Measurements from ENCODE around the gene KIDINS220. TPM values are rescaled to one million over a fixed set of nuclear protein-coding genes. Genes with fewer than 3 reads are reported as not detected.

Gene KIDINS220
- total RNA-seq, 1 donor from 2014 or later, result 47.8 TPM

DNA sequence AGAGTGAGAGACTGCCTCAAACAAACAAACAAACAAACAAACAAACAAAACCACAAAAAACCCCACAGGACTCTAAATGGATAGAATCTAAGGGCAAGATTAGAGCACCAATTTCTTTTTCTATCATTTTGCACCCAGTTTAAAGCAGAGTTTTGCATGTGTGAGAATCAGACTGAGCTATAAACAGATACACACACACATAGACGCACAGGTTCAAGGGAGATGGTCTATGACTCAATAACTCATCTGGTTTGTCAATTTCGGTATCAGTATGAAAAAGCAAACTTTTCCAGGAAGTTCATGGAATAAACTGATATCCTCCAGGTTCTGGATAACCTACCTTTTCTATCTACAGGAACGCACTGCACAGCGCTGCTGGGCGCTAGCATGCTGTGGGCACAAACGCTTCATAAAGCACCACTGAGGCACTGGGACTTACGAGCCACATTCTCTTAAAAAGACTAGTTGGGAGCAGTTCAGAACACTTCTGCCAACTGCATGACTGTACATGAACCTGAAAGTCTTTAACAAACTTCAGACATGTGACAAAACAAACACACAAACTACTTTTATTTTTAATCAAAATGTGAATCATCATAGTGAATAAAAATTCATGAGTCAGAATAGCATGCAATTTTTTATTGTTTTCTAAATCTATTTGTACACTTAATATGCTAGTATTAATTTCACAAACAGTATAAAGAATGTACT, 109.0 kb downstream of the KIDINS220 start:
- H3K4me3 ChIP-seq (ENCODE audit: insufficient read depth, low read depth, low read length), result no peak overlapping the region
- H3K4me1 Mint-ChIP-seq (ENCODE audit: low read depth, unreplicated experiment), result no peaks in the 10 kb centered on the region
- no peak overlapping the region for H3K4me2 ChIP-seq (ENCODE audit: low read length)
- H3K9me3 ChIP-seq (ENCODE audit: insufficient read depth, low read depth, low read length), result no peaks in the 10 kb centered on the region
- H3K27me3 ChIP-seq (ENCODE audit: insufficient read depth, low read length), result no peaks in the 10 kb centered on the region
- H2AFZ ChIP-seq (ENCODE audit: low read depth, low read length), result no peak overlapping the region
- H3K4me3 Mint-ChIP-seq (ENCODE audit: unreplicated experiment), result no peak overlapping the region
- DNase-seq (ENCODE audit: low read depth) (no peak), FAIRE-seq (no peak)
- H3K27me3 Mint-ChIP-seq (ENCODE audit: low read depth, unreplicated experiment), result no peaks in the 10 kb centered on the region
- H3K36me3 ChIP-seq (ENCODE audit: insufficient read depth, low read length), result peaks cover 28% of the 10 kb centered on the region
- no peaks in the 10 kb centered on the region for H4K20me1 ChIP-seq (ENCODE audit: insufficient read depth, low read length)
- H3K4me1 ChIP-seq (ENCODE audit: insufficient read depth, low read length), result no peaks in the 10 kb centered on the region
- H3K27ac Mint-ChIP-seq (ENCODE audit: unreplicated experiment), result no peak overlapping the region
- H3K27ac ChIP-seq (ENCODE audit: low read depth, low read length), result no peak overlapping the region
- TF ChIP-seq EZH2 (IDR thresholded peaks at IDR 0.05; ENCODE audit: insufficient read depth, low read length), result no peak
- TF ChIP-seq, protein P1, sequence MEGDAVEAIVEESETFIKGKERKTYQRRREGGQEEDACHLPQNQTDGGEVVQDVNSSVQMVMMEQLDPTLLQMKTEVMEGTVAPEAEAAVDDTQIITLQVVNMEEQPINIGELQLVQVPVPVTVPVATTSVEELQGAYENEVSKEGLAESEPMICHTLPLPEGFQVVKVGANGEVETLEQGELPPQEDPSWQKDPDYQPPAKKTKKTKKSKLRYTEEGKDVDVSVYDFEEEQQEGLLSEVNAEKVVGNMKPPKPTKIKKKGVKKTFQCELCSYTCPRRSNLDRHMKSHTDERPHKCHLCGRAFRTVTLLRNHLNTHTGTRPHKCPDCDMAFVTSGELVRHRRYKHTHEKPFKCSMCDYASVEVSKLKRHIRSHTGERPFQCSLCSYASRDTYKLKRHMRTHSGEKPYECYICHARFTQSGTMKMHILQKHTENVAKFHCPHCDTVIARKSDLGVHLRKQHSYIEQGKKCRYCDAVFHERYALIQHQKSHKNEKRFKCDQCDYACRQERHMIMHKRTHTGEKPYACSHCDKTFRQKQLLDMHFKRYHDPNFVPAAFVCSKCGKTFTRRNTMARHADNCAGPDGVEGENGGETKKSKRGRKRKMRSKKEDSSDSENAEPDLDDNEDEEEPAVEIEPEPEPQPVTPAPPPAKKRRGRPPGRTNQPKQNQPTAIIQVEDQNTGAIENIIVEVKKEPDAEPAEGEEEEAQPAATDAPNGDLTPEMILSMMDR (IDR thresholded peaks at IDR 0.05; ENCODE audit: insufficient read depth, low read depth, low read length), result no peak
- H3K36me3 Mint-ChIP-seq (ENCODE audit: low read depth, unreplicated experiment), result peaks cover 27% of the 10 kb centered on the region
- no peaks in the 10 kb centered on the region for H3K79me2 ChIP-seq (ENCODE audit: insufficient read depth, low read length)
- no peak overlapping the region for H3K9ac ChIP-seq (ENCODE audit: low read length)
- no peaks in the 10 kb centered on the region for H3K9me3 Mint-ChIP-seq (ENCODE audit: unreplicated experiment)

GRCh38 chr2:8725838-8726237, 111.6 kb downstream of the KIDINS220 start:
- DNase-seq (ENCODE audit: low read depth) (no peak), FAIRE-seq (no peak)
- H3K4me2 ChIP-seq (ENCODE audit: low read length), result no peak overlapping the region
- H2AFZ ChIP-seq (ENCODE audit: low read depth, low read length), result no peak overlapping the region
- no peaks in the 10 kb centered on the region for H3K27me3 ChIP-seq (ENCODE audit: insufficient read depth, low read length)
- Mint-ChIP-seq H3K4me1 (ENCODE audit: low read depth, unreplicated experiment) (no peaks in the 10 kb centered on the region), H3K27me3 (ENCODE audit: low read depth, unreplicated experiment) (no peaks in the 10 kb centered on the region), H3K36me3 (ENCODE audit: low read depth, unreplicated experiment) (peaks cover 18% of the 10 kb centered on the region), H3K4me3 (ENCODE audit: unreplicated experiment) (no peak overlapping the region), H3K9me3 (ENCODE audit: unreplicated experiment) (no peaks in the 10 kb centered on the region), H3K27ac (ENCODE audit: unreplicated experiment) (no peak overlapping the region)
- TF ChIP-seq, protein P1 (IDR thresholded peaks at IDR 0.05; ENCODE audit: insufficient read depth, low read depth, low read length), result no peak
- TF ChIP-seq EZH2 (IDR thresholded peaks at IDR 0.05; ENCODE audit: insufficient read depth, low read length), result no peak
- H3K4me3 ChIP-seq (ENCODE audit: insufficient read depth, low read depth, low read length), result no peak overlapping the region
- no peaks in the 10 kb centered on the region for H3K9me3 ChIP-seq (ENCODE audit: insufficient read depth, low read depth, low read length)
- H3K79me2 ChIP-seq (ENCODE audit: insufficient read depth, low read length), result no peaks in the 10 kb centered on the region
- no peak overlapping the region for H3K27ac ChIP-seq (ENCODE audit: low read depth, low read length)
- no peaks in the 10 kb centered on the region for H4K20me1 ChIP-seq (ENCODE audit: insufficient read depth, low read length)
- no peak overlapping the region for H3K9ac ChIP-seq (ENCODE audit: low read length)
- H3K36me3 ChIP-seq (ENCODE audit: insufficient read depth, low read length), result peaks cover 8% of the 10 kb centered on the region
- H3K4me1 ChIP-seq (ENCODE audit: insufficient read depth, low read length), result no peaks in the 10 kb centered on the region

GRCh38 chr2:8722986-8723385, 114.4 kb downstream of the KIDINS220 start:
- no peaks in the 10 kb centered on the region for H3K9me3 Mint-ChIP-seq (ENCODE audit: unreplicated experiment)
- Histone ChIP-seq H3K79me2 (ENCODE audit: insufficient read depth, low read length) (no peaks in the 10 kb centered on the region), H3K4me3 (ENCODE audit: insufficient read depth, low read depth, low read length) (no peak overlapping the region), H3K9me3 (ENCODE audit: insufficient read depth, low read depth, low read length) (no peaks in the 10 kb centered on the region), H3K9ac (ENCODE audit: low read length) (no peak overlapping the region), H3K4me2 (ENCODE audit: low read length) (no peak overlapping the region), H2AFZ (ENCODE audit: low read depth, low read length) (no peak overlapping the region), H3K36me3 (ENCODE audit: insufficient read depth, low read length) (no peaks in the 10 kb centered on the region), H3K27me3 (ENCODE audit: insufficient read depth, low read length) (no peaks in the 10 kb centered on the region), H4K20me1 (ENCODE audit: insufficient read depth, low read length) (no peaks in the 10 kb centered on the region), H3K27ac (ENCODE audit: low read depth, low read length) (no peak overlapping the region), H3K4me1 (ENCODE audit: insufficient read depth, low read length) (no peaks in the 10 kb centered on the region)
- FAIRE-seq, result no peak
- H3K27me3 Mint-ChIP-seq (ENCODE audit: low read depth, unreplicated experiment), result no peaks in the 10 kb centered on the region
- no peak for DNase-seq (ENCODE audit: low read depth)
- peaks cover 4% of the 10 kb centered on the region for H3K36me3 Mint-ChIP-seq (ENCODE audit: low read depth, unreplicated experiment)
- no peak for TF ChIP-seq EZH2 (IDR thresholded peaks at IDR 0.05; ENCODE audit: insufficient read depth, low read length)
- TF ChIP-seq, protein P1 (IDR thresholded peaks at IDR 0.05; ENCODE audit: insufficient read depth, low read depth, low read length), result no peak
- H3K4me1 Mint-ChIP-seq (ENCODE audit: low read depth, unreplicated experiment), result no peaks in the 10 kb centered on the region
- H3K27ac Mint-ChIP-seq (ENCODE audit: unreplicated experiment), result no peak overlapping the region
- no peak overlapping the region for H3K4me3 Mint-ChIP-seq (ENCODE audit: unreplicated experiment)
